Ovary (tissue), 3 donors: Measurements from ENCODE around the gene SMAD2.

Experiments used
- CTCF ChIP-seq, 3 donors: fragments of 450-650 bp in 2 of 3; fragments of 200-600 bp in 1 of 3; IDR thresholded peaks; one replicate each; pipeline versions ENCODE4 v1.5.1 to v1.8.0; 2016 to 2022; ENCODE audit warnings: antibody characterized with exemption in 3 of 3, mild to moderate bottlenecking in 1 of 3
- EP300 ChIP-seq: sonication (generic); formaldehyde crosslinking; IDR thresholded peaks from one replicate; pipeline ENCODE4 v1.6.1; 2017; ENCODE audit warnings: antibody characterized with exemption
- POLR2A ChIP-seq: fragments of 450-650 bp; IDR thresholded peaks from one replicate; pipeline ENCODE4 v1.6.1; 2017; ENCODE audit warnings: antibody characterized with exemption, mild to moderate bottlenecking, moderate library complexity
- donor health status: DM: no; HTN: no; CAD: no.

- no peak for TF ChIP-seq CTCF (IDR thresholded peaks at IDR 0.05)
- TF ChIP-seq POLR2A = no peak
- no peak for TF ChIP-seq EP300
These were observed 141.8 kb downstream of the SMAD2 start for GRCh38 chr18:47788621-47789020.
